ENCODE measurements around the gene CYP2W1. TPM values are rescaled to one million over a fixed set of nuclear protein-coding genes. Genes with fewer than 3 reads are reported as not detected.

The CYP2W1 gene
- polyA plus RNA-seq, 3 donors, result 1.8 to 4.1 (median 2.7) TPM

DNA sequence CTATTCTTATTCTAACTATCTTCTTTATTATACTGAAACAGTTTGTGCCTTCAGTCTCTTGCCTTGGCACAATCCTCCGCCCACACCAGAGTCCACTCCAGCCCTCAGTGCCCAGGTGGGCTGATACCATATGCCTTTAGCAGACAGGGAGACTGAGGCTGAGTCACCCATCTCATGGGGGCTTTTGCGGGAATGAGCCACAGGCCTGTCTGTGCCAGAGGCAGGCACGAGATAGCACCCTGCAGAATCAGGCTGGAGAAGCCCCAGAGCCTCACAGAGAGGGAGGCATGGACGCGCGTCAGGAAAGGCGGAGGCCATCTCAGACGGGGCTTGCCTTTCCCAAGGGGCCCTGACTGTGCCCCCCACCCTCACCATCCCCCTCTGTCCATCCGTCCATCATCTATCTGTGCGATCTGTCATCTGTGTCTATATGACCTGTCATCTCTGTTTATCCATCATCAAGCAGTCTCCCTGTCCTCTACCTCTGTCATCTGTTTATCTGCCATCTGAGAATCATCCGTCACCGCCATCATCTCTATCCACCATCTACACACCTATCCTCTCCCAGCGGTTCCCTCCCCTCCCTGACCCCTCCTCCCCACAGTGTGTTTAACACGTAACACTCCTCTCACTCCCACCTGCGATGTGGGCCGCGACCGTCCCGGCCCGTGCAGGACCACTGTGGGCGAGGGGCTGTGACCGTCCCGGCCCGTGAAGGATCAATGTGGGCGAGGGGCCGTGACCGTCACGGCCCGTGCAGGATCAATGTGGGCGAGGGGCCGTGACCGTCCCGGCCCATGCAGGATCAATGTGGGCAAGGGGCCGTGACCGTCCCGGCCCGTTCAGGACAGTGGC is 21.2 kb upstream of the CYP2W1 start:
- no peak for DNase-seq (ENCODE audit: extremely low read depth in 1 of 11, low read depth in 9 of 11, low spot score in 4 of 11)

DNA sequence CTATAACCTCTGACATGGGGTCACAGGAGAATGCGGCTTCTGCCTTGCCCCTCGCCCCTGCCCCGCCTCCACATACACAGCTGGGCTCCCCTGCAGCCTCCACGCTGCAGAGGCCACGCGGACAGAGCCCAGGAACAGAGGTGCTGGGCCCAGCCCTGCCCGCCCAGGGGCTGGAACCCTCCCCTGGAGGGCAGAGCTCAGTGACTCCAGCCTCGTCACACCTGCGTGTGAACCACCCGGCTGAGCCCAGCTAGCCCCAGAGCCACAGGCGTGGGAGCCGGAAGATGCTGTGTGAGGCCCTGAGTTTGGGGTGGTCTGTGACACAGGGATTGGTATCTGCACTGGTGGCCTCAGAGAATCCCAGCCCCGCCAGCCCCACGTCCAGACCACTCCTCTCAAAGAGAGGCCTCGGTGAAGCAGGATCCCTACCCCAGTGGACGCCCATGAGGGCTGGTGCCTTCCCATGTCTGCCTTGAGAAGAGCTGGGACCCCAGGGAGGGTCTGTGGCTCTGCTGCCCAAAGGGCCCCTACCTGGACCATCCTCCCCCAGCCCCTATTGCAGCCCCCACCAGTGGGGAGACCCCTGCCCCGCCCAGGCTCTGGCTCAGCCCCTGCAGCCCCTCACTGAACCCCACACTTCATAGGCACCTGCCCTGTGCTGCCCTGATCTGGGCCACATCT is 20.4 kb upstream of the CYP2W1 start:
- no peak for DNase-seq (ENCODE audit: extremely low read depth in 1 of 11, low read depth in 9 of 11, low spot score in 4 of 11)

DNA sequence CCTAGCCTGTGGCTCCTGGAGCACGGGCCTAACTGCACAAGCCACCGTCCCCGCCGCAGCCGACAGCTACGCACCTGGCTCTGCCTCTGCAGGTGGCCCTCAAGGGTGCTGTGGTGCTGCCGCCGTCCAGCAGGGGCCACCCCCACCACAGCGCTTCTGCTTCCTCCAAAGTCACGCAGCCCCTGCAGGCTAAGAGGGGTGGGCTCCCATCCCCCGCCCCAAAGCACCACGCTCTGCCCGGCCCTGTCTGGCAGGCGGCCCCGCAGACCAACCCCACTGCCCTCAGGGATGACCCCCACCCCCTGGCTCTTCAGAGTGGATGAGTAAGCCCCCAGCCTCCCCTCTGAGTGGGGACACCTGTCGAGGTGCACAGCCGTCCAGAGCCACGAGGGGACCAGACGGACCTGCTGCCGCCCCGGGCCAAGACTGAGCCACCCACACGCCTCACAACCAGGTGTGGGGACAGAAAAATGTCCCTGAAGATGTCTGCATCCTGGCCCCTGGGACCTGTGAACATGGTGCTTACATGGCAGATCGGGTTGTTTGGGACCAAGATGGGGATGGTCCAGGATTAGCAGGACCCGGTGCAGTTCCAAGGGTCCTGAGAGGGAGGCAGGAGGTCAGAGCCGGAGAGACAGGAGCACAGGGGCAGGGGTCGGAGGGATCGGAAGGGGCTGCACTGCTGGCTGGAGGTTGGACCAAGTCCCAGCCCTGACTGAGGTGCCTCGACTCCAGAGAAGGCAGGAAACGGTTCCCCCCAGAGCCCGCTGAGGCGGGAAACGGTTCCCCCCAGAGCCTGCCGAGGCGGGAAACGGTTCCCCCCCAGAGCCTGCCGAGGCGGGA is 19.5 kb upstream of the CYP2W1 start:
- no peak for DNase-seq (ENCODE audit: extremely low read depth in 1 of 11, low read depth in 9 of 11, low spot score in 4 of 11)

DNA sequence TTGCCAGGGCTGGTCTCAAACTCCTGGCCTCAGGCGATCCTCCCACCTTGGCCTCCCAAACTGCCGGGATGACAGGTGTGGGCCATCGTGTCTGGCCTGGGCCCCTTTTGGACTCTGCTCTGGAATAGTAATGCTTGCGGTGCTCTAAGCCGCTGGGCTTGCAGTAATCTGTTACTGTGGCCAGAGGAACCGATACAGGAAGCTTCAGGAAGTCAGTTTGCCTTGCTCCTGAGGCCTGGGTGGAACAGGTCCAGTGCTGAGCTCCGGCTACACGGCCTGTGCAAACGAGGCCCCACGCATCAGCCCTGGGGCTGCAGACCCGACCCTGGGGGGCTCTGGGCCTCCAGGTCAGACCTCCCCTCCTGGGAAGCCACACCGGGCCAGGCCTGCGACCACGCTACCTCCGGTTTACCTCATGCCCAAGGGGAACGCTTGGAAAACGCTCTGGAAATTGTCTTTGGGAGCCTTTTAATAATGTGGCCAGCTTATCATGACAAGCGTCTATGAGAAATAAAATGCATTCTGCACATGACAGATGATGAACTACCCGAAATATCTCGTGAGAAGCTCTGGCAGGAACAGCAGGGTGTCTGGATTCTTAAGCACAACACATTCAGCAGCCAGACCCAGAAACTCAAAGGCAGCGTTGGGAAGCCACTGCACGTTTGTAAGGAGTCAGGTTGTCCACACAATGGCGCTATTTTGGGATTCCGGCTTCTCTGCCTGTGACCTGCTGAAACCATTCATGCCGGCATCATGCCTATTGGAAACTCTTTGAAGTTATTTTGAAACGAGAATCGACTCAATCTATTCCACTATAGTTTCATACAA is 18.4 kb upstream of the CYP2W1 start:
- no peak for DNase-seq (ENCODE audit: extremely low read depth in 1 of 11, low read depth in 9 of 11, low spot score in 4 of 11)

DNA sequence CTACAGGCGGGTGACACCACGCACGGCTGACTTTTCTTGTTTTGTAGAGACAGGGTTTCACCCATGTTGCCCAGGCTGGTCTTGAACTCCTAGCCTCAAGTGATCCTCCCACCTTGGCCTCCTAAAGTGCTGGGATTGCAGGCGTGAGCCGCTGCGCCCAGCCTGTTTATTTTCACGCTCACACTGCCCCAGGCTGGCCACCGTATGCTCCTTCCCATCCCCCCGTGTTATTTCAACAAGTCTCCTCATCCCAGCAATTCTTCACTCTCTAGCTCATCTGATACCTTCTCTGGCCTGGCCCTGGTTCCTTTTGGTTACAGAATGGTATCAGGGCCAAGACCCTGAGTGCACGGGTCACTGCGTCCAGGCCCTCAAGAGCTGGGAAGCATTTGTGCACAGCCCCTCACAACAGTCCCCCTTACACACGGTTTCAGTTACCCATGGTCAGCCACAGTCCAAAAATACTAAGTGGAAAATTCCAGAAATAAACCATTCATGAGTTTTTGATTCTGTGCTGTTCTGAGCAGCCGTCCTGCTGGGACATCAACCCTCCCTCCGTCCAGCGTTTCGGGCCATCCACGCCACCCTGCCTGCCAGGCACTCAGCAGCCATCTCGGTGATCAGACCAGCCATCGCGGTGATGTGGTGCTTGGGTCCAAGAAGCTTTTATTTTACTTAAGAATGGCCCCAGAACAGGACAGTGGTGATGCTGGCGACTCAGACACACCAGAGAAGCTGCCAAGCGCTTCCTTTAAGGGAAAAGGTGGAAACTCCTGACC is 16.5 kb upstream of the CYP2W1 start:
- DNase-seq (ENCODE audit: extremely low read depth in 1 of 11, low read depth in 9 of 11, low spot score in 4 of 11), result no peak

DNA sequence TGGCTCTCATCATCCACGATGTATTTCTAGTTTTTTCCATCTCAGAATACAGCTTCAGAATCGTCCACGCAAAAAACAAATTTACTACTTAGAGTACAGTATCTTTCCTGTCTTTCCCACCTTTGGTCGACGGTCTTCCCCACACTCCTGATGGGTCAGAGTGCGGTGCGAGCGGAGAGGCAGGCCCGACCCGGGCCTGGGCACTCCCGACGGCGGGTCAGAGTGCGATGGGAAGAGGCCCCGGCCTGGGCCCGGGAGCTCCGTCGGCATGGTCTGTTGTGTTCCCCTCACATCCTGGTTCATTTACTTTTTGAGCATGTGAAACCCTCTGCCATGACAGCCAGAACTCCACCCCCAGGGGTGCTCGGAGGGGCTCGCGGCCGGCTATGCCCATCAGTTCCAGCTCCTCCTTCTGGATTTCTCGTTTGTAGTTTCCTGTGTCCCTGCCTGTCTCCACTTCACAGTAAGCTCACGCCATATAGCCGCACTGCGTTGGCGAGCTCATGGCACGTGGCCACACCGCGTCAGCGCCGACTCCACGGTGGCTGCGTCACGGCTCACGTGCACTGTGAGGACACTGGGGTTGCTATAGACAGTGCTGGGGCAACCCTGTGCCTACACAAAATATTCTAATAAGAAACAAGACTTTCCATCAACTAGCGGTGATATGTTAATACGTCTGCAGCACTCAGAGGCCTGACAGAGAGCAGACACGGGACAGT is 15.5 kb upstream of the CYP2W1 start:
- no peak for DNase-seq (ENCODE audit: extremely low read depth in 1 of 11, low read depth in 9 of 11, low spot score in 4 of 11)

DNA sequence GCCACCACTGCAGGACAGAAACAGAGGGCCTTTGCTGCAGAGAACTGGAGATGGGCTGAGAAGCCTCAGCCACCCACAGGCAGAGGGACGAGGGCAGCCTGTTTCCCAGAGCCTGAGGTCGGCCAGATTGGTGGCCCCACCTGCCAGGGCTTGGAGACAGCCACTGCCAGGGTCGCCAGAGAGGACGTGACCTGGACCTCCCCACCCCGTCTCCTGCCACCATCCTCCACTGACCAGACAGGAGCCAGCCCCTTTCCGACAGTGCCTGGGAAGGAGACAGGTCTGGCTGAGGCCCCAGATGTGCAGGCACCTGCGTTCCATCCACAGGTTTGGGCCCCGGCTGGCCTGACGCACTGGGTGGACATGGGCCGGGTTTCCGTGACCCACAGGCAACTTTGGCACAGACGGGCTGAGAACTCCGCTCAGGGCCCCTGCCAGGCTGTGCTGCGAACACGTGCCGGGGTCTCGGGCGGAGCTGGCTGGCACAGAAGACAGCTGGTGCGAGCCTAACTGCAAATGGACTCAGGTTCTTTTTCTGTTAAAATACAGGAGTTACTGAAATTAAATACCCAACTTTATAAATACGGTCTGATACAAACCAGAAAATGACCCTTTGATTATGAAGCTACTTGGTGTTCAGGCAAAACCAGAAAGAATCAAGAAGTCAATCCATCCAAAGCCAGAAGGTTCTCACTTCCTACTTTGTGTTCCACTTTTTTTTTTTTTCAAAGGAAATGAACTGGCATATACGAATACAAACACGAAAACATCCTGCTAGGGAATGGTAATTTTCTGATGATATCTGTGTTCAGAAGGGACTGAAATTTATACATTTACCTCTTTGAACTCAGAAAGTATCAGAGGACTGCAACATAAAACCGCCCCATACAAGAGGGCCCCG is 14.5 kb upstream of the CYP2W1 start:
- DNase-seq (ENCODE audit: extremely low read depth in 1 of 11, low read depth in 9 of 11, low spot score in 4 of 11), result no peak

DNA sequence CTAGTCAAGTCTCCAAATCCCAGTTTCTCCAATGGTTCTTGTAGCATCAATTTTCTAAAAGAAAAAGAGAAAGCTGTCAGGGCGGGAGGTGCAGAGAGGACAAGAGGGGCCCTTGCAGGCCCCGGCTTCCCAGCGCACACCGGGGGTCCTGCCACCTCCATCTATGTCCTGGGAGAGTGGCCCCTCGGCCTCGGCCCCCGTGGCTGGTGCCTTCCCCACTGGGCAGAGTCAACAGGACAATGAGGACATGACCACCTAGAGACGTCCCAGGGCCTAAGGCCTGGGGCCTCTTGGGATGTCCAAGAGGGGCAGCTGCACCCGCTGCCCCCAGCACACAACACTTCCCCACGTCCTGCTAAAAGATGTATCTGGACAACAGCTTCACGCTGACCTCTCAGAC is 13.6 kb upstream of the CYP2W1 start:
- DNase-seq (ENCODE audit: extremely low read depth in 1 of 11, low read depth in 9 of 11, low spot score in 4 of 11), result no peak

DNA sequence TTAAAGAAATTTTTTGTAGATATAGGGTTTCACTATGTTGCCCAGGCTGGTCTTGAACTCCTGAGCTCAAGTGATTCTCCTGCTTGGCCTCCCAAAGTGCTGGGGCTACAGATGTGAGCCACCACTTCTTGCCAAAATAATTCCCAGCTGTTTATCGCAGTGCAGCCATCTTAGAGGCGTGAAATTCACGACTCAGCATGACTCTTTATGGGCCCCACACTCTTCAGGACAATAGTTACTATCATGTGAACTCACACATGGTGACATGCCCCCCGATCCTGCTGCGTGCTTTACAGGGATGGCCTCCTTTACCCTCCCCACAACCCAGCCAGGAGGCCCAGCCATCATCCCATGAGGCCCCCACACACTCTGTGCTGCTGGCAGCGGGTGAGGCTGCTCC is 12.2 kb upstream of the CYP2W1 start:
- no peak for DNase-seq (ENCODE audit: extremely low read depth in 1 of 11, low read depth in 9 of 11, low spot score in 4 of 11)

DNA sequence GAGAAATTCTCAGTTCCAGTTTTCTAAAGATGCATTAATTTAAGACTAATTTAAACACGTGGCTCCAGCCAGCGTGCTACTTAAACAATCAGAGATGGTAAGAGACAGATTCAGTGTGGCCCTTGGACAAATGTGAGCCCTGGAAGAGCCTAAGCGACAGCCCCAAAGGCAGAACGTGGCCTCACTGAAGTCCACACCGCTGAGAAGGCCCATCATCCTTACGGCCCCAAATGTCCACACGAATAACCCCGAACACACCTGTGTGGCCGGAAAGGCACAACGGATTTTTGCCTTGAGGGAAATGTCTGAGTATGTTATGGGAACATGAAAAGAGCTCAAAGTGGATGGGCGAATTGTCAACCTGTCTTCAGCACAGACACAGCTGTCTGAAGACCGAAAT is 10.9 kb upstream of the CYP2W1 start:
- no peak for DNase-seq (ENCODE audit: extremely low read depth in 1 of 11, low read depth in 9 of 11, low spot score in 4 of 11)

DNA sequence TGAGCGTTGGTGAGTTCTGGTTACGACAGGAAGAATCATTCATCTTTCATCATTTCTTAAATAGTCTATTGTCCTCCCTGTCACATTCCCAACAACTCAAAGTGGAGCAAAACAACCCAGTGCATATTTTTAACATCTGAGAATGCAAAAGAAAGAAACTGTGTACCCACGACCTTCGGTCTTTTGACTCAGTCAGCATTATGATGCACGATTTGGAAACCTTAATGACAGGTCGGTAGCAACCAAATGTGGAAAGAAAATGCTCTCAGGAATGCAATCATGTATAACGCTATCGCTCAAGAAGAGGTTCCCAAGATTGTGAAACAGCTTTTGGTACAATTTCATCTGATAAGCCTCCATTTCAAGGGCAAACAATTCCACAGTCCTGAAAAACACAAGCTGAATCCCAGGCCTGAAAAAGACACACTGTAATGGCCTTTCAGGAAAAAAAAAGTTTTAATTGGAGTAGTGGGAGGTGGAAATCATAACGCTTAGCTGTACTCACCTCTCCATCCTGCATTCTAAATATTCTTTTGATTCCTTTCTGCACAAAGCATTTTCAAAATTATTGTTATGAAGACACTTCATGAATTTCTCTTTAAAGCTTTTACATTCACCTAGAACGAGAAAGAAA is 10.2 kb upstream of the CYP2W1 start:
- DNase-seq (ENCODE audit: extremely low read depth in 1 of 11, low read depth in 9 of 11, low spot score in 4 of 11), result no peak

DNA sequence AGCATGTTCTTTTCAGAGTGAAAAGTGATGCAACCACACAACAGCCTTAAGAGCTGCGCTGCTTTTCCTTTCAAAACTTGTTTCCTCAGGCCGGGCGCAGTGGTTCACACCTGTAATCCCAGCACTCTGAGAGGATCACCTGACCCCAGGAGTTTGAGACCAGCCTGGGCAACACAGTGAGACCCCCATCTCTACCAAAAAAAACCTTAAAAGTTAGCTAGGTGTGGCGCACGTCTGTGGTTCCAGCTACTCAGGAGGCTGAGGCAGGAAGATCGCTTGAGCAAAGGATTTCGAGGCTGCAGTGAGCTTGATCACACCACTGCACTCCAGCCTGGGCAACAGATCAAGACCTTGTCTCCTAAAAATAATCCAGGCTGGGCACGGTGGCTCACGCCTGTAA is 9.7 kb upstream of the CYP2W1 start:
- DNase-seq (ENCODE audit: extremely low read depth in 1 of 11, low read depth in 9 of 11, low spot score in 4 of 11), result no peak

DNA sequence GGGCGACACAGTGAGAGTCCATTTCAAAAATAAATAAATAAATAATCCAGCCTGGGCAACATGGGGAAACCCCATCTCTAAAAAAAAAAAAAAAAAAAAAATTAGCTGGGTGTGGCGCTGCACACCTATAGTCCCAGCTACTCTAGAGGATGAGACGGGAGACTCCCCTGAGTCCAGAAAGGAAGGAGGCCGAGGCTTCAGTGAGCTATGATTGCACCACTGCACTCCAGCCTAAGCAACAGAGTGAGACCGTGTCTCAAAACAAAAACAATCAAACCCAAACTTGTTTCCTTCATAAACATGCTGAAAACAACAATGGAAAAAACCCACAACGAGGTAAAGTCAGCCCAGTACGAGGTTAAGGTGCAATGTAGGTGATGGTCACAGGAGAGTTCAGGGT is 8.8 kb upstream of the CYP2W1 start:
- DNase-seq (ENCODE audit: extremely low read depth in 1 of 11, low read depth in 9 of 11, low spot score in 4 of 11), result no peak

DNA sequence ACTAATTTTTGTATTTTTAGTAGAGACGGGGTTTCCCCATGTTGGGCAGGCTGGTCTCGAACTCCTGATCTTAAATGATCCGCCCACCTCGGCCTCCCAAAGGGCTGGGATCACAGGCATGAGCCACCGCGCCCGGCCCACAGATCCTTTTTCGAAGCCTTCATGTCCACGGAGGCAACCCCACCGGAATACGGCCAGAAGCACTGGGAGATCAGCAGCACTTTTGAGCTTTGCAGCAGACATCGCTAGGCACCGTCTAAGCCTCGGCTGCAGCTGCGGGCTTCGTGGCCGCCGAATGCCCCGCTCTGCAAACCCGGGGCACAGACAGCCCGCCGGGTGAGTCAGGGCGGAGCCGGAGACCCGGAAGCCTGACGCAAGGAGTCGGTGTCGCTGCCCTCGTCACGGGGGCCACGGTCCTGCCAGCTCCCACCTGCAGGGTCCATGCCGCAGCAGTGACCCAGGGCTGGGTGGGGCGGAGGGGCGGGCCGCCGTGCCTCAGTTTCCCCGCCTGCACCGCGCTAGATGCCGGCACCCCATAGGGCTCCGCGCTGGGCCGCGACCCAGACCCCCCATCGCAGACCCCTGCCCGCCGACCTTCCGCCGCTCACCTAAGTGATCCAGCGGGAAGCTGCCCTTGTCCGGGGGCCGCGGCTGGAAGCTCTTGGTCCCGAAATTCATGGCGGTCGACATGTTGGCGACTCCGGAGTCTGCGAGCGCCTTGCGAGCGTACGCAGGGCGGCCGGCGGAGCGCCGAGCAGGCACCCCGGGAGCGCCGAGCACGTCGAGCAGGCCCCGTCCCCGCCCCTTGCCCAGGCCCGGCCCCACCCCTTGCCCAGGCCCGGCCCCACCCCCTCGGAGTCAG is 7.9 kb upstream of the CYP2W1 start, which contains the start of gene COX19:
Gene COX19 (minus strand): TSS at position 730 of the 862 bp plus-strand sequence. CDS start 40 bp downstream, at position 690.
- DNase-seq (ENCODE audit: extremely low read depth in 1 of 11, low read depth in 9 of 11, low spot score in 4 of 11), result peak in 10 of 11 donors; percentile 57 to 85 (median 78)

Measured in renal cortex interstitium (tissue), 11 donors.